CD4-positive, alpha-beta T cell (primary cell): ENCODE measurements around the gene TAL1. TPM values are rescaled to one million over a fixed set of nuclear protein-coding genes. Genes with fewer than 3 reads are reported as not detected.
"Not testable (repeated sequence)": the region's sequence is repeated elsewhere in the genome, so short reads cannot be mapped to it uniquely, and the experiment has no call there.

ENCODE experiments used
- ATAC-seq: fragments of 200-7000 bp; cut with Tn5 transposase; one replicate; pipeline ENCODE4 v1.10.0; 2022; ENCODE audit warnings: mild to moderate bottlenecking; ENCODE audit not compliant: poor library complexity
- CTCF ChIA-PET: fragments of 350-600 bp; sonication (Branson Sonifier 250); formaldehyde crosslinking; loops from one replicate; lab custom pipeline; 2021; ENCODE audit warnings: antibody characterized with exemption, inconsistent platforms; lab: Charles Lee
- POLR2A ChIA-PET: fragments of 350-600 bp; sonication (Branson Sonifier 250); formaldehyde crosslinking; loops from one replicate; lab custom pipeline; 2021; ENCODE audit warnings: antibody characterized with exemption, inconsistent platforms; lab: Charles Lee
- DNase-seq, 14 experiments: peaks; one replicate each; pipeline ENCODE4 v3.0.0-alpha.2; 2013 to 2020; ENCODE audit warnings: mixed read lengths in 2 of 14
- H3K27ac ChIP-seq, 2 donors: one replicate each; pipeline versions ENCODE4 v1.5.1 to v1.7.0; 2013; ENCODE audit warnings: low read length in 2 of 2, low read depth in 1 of 2, mild to moderate bottlenecking in 1 of 2
- H3K27me3 ChIP-seq, 2 experiments: 1 replicate in 1 of 2; 2 replicates in 1 of 2; pipeline versions ENCODE4 v1.6.1 to v1.7.0; 2013; ENCODE audit warnings: low read length in 2 of 2, control low read depth in 1 of 2, mild to moderate bottlenecking in 1 of 2, moderate library complexity in 1 of 2; ENCODE audit not compliant: insufficient read depth in 2 of 2, control insufficient read depth in 1 of 2
- H3K36me3 ChIP-seq: one replicate; pipeline ENCODE4 v1.6.1; 2013; ENCODE audit warnings: low read length, control low read depth; ENCODE audit not compliant: insufficient read depth
- H3K4me1 ChIP-seq: one replicate; pipeline ENCODE4 v1.6.1; 2013; ENCODE audit warnings: low read length, control low read depth; ENCODE audit not compliant: insufficient read depth
- H3K4me3 ChIP-seq: one replicate; pipeline ENCODE4 v1.5.1; 2013; ENCODE audit warnings: mild to moderate bottlenecking, low read length, moderate library complexity
- H3K9me3 ChIP-seq, 2 experiments: 1 replicate in 1 of 2; 2 replicates in 1 of 2; pipeline versions ENCODE4 v1.6.1 to v1.7.0; 2013; ENCODE audit warnings: low read length in 2 of 2, mild to moderate bottlenecking in 2 of 2, control low read depth in 1 of 2, moderate library complexity in 1 of 2; ENCODE audit not compliant: control insufficient read depth in 1 of 2, insufficient read depth in 1 of 2
- H3K27ac Mint-ChIP-seq: one replicate; pipeline ENCODE4 v1.8.0; 2020; ENCODE audit warnings: mixed read lengths
- H3K27me3 Mint-ChIP-seq: one replicate; pipeline ENCODE4 v1.8.0; 2021; ENCODE audit warnings: mixed read lengths
- H3K36me3 Mint-ChIP-seq: one replicate; pipeline ENCODE4 v1.8.0; 2021; ENCODE audit warnings: low read depth, mixed read lengths
- H3K4me1 Mint-ChIP-seq: one replicate; pipeline ENCODE4 v1.8.0; 2021; ENCODE audit warnings: low read depth, mixed read lengths
- H3K4me3 Mint-ChIP-seq: one replicate; pipeline ENCODE4 v1.8.0; 2020; ENCODE audit warnings: mild to moderate bottlenecking, mixed read lengths
- H3K9me3 Mint-ChIP-seq: one replicate; pipeline ENCODE4 v1.8.0; 2020; ENCODE audit warnings: mixed read lengths
- intact Hi-C, 2 experiments: fragments of 100-400 bp; cut with DNase I in 1 of 2; cut with micrococcal nuclease in 1 of 2; formaldehyde crosslinking; loops; one replicate each; pipeline versions ENCODE4 v1.15.1 to v1.9.0; 2023 to 2025; cut with DNase I, micrococcal nuclease
- total RNA-seq, 174 experiments: library from RNA in 2 of 174; stranded (reverse) in 2 of 174; gene quantifications; one replicate each; pipeline ENCODE4 v1.2.3 and lab custom pipeline; 2021 to 2026
- TF ChIP-seq, protein P1 (sequence below): fragments of 200-600 bp; IDR thresholded peaks from one replicate; pipeline ENCODE4 v1.8.0; 2022; ENCODE audit warnings: antibody characterized with exemption, mild to moderate bottlenecking

TAL1 gene
- total RNA-seq, 2 experiments from 2014 or later, result not detected

DNA sequence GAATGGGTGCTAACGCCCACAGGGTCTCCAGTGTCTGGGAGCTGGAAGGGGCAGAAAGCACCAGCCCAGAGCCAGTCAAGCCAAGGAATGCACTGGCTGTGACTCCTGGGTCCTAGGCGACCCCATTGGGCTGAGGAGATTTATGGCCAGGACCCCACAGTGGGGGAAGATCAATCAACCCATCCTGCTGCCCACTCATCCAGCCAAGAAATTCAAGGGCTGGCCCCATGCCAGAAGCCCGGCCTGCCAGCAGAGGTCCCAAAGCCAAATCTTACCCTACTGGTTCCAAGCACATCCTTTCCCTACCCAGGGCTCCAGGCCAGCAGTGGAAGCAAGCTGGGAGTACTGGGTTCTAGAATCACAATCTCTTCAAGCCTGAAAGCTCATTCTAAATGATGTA lies 35.4 kb downstream of the TAL1 start:
- Mint-ChIP-seq H3K9me3 (no peaks in the 10 kb centered on the region), H3K4me3 (no peak overlapping the region), H3K36me3 (no peaks in the 10 kb centered on the region), H3K27me3 (peaks cover 42% of the 10 kb centered on the region), H3K4me1 (no peaks in the 10 kb centered on the region), H3K27ac (no peak overlapping the region)
- ATAC-seq (no peak), DNase-seq (no peak)
- intact Hi-C loops, result no loop called here
- POLR2A ChIA-PET, result no interaction called here
- H3K27me3 ChIP-seq, result peaks cover 12 to 15% of the 10 kb centered on the region in 2 experiments
- H3K36me3 ChIP-seq, result no peaks in the 10 kb centered on the region
- TF ChIP-seq, protein P1, sequence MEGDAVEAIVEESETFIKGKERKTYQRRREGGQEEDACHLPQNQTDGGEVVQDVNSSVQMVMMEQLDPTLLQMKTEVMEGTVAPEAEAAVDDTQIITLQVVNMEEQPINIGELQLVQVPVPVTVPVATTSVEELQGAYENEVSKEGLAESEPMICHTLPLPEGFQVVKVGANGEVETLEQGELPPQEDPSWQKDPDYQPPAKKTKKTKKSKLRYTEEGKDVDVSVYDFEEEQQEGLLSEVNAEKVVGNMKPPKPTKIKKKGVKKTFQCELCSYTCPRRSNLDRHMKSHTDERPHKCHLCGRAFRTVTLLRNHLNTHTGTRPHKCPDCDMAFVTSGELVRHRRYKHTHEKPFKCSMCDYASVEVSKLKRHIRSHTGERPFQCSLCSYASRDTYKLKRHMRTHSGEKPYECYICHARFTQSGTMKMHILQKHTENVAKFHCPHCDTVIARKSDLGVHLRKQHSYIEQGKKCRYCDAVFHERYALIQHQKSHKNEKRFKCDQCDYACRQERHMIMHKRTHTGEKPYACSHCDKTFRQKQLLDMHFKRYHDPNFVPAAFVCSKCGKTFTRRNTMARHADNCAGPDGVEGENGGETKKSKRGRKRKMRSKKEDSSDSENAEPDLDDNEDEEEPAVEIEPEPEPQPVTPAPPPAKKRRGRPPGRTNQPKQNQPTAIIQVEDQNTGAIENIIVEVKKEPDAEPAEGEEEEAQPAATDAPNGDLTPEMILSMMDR, result no peak
- H3K4me3 ChIP-seq, result no peak overlapping the region
- CTCF ChIA-PET, result no interaction called here
- H3K27ac ChIP-seq, result no peak overlapping the region
- H3K4me1 ChIP-seq, result no peaks in the 10 kb centered on the region
- no peaks in the 10 kb centered on the region for H3K9me3 ChIP-seq

DNA sequence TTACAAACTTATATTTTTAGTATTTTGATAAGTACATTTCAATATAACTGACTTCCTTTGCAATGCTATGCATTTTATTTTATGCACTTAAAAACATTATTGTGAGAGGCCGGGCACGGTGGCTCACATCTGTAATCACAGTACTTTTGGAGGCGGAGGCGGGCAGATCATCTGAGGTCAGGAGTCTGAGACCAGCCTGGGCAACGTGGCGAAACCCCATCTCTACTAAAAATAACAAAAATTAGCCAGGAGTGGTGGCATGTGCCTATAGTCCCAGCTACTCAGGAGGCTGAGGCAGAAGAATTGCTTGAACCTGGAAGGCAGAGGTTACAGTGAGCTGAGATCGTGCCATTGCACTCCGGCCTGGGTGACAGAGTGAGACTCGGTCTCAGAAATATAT lies 36.0 kb downstream of the TAL1 start:
- ATAC-seq, H3K36me3 Mint-ChIP-seq, H3K4me1 ChIP-seq, H3K27ac Mint-ChIP-seq, H3K4me3 Mint-ChIP-seq, H3K9me3 Mint-ChIP-seq, H3K36me3 ChIP-seq, H3K27ac ChIP-seq, intact Hi-C loops, H3K4me3 ChIP-seq, DNase-seq, H3K9me3 ChIP-seq, POLR2A ChIA-PET, H3K4me1 Mint-ChIP-seq, CTCF ChIA-PET: not testable (repeated sequence)
- H3K27me3 ChIP-seq, result peaks cover 10 to 12% of the 10 kb centered on the region in 2 experiments
- peaks cover 42% of the 10 kb centered on the region for H3K27me3 Mint-ChIP-seq

- no peak overlapping the region for H3K4me3 Mint-ChIP-seq
- TF ChIP-seq, protein P1, result no peak
- Histone ChIP-seq H3K27me3 (peaks cover 7 to 10% of the 10 kb centered on the region in 2 experiments), H3K27ac (no peak overlapping the region), H3K36me3 (no peaks in the 10 kb centered on the region), H3K9me3 (no peaks in the 10 kb centered on the region), H3K4me3 (no peak overlapping the region), H3K4me1 (no peaks in the 10 kb centered on the region)
- no peaks in the 10 kb centered on the region for H3K4me1 Mint-ChIP-seq
- H3K36me3 Mint-ChIP-seq, result no peaks in the 10 kb centered on the region
- DNase-seq (no peak), ATAC-seq (no peak)
- intact Hi-C loops, result loop anchor here (5.0 kb wide), 2 partner anchors 68 to 533 kb away; no protein-coding TSS in a partner anchor
- no peak overlapping the region for H3K27ac Mint-ChIP-seq
- no peaks in the 10 kb centered on the region for H3K9me3 Mint-ChIP-seq
- ChIA-PET CTCF (interaction anchor here (3.4 kb wide), 1 partner anchor 16 kb away, joined by 17 read pairs; no protein-coding TSS in a partner anchor), POLR2A (no interaction called here)
- H3K27me3 Mint-ChIP-seq, result peaks cover 34% of the 10 kb centered on the region
These were observed 37.7 kb downstream of the TAL1 start for GRCh38 chr1:47194311-47194710.

DNA sequence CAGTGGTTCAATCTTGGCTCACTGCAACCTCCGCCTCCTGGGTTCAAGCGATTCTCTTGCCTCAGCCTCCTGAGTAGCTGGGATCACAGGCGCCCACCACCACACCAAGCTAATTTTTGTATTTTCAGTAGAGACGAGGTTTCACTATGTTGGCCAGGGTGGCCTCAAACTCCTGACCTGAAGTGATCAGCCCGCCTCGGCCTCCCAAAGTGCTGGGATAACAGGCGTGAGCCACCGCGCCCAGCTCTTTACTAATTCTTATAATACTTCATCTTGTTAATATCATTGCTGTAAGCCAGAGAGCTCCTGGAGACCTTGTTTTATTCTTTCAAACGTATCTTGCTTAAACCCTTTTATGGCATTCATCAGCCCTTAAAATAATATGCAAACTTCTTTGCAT lies 38.5 kb downstream of the TAL1 start:
- not testable (repeated sequence) for H3K9me3 ChIP-seq, H3K4me1 ChIP-seq, H3K27ac Mint-ChIP-seq, ATAC-seq, H3K4me3 ChIP-seq, H3K36me3 Mint-ChIP-seq, H3K36me3 ChIP-seq, H3K4me3 Mint-ChIP-seq, H3K27me3 ChIP-seq, H3K27ac ChIP-seq, H3K9me3 Mint-ChIP-seq, DNase-seq, H3K4me1 Mint-ChIP-seq
- peaks cover 25% of the 10 kb centered on the region for H3K27me3 Mint-ChIP-seq
- intact Hi-C loops, result loop anchor here (1.0 to 5.0 kb wide), 6 partner anchors 69 to 534 kb away; no protein-coding TSS in a partner anchor
- ChIA-PET CTCF (interaction anchor here (0.6 to 3.4 kb wide), 6 partner anchors 15 to 517 kb away, joined by 3 to 17 read pairs (median 4); no protein-coding TSS in a partner anchor), POLR2A (interaction anchor here (0.5 to 0.8 kb wide), 2 partner anchors 14 to 74 kb away, joined by 3 read pairs; no protein-coding TSS in a partner anchor)
